Astrocyte of the spinal cord (primary cell): ENCODE results near the gene PPARD.
A peak's percentile ranks its signal among the peaks of the same experiment; 100 is the strongest.
"Not testable (repeated sequence)": the region's sequence is repeated elsewhere in the genome, so short reads cannot be mapped to it uniquely, and the experiment has no call there.

Experiments
- DNase-seq: peaks from one replicate; pipeline ENCODE4 v3.0.0; 2011; ENCODE audit warnings: low read depth, low spot score
- H3K4me3 ChIP-seq: 2 replicates; pipeline ENCODE4 v1.5.1; 2011; ENCODE audit warnings: low read depth, mild to moderate bottlenecking, low read length, moderate library complexity
- in situ Hi-C: cut with HindIII; loops from 2 replicates; pipeline ENCODE4 v1.10.0; 2017; ENCODE audit warnings: low sequenced_read_pairs
- TF ChIP-seq, protein P1 (sequence below): IDR thresholded peaks from 2 replicates; pipeline ENCODE4 v1.5.1; 2012; ENCODE audit warnings: low read depth, mild to moderate bottlenecking, low read length, inconsistent platforms

PPARD gene

DNA sequence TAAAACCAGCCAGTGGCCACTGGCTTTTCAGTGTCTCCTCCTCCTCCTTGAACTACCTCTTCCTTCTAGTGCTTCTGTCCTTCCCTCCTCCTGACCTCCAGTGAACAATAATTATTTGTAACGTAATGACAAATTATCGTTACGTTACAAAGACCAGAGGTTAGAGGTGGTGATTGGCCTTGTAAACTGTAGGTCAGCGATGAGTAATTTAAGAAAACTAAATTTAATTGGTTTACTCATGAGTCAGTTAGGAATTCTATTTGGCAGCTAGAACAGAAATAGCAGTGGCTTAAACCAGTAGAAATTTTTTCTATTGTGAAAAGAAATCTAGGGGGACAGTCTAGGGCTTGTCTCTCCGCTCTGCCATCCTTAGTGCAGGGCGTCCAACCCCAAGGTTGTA lies 38.8 kb downstream of the PPARD start:
- TF ChIP-seq, protein P1, sequence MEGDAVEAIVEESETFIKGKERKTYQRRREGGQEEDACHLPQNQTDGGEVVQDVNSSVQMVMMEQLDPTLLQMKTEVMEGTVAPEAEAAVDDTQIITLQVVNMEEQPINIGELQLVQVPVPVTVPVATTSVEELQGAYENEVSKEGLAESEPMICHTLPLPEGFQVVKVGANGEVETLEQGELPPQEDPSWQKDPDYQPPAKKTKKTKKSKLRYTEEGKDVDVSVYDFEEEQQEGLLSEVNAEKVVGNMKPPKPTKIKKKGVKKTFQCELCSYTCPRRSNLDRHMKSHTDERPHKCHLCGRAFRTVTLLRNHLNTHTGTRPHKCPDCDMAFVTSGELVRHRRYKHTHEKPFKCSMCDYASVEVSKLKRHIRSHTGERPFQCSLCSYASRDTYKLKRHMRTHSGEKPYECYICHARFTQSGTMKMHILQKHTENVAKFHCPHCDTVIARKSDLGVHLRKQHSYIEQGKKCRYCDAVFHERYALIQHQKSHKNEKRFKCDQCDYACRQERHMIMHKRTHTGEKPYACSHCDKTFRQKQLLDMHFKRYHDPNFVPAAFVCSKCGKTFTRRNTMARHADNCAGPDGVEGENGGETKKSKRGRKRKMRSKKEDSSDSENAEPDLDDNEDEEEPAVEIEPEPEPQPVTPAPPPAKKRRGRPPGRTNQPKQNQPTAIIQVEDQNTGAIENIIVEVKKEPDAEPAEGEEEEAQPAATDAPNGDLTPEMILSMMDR, result no peak
- in situ Hi-C loops, result no loop called here
- H3K4me3 ChIP-seq, result no peak overlapping the region
- DNase-seq, result peak; percentile 64

DNA sequence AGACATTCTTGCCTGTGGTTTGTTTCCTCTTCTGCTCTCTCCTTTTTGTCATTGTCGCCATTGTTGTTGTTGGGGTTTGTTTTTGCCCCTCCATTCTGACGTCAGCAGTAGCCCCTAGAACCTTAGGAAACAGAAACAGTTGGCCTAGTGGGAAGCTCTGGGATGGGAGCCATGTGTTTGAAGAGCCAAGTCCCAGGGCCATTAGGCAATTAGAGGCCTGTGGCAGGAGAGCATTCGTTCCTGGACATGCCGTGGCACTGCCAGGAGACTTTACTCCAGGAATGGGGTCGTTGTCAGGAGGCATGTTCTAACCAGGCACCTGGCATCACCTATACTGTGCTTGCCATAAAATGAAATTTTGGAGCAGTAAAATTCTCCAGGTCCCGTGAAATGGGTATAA lies 39.7 kb downstream of the PPARD start:
- no peak overlapping the region for H3K4me3 ChIP-seq
- no peak for DNase-seq
- in situ Hi-C loops, result no loop called here
- TF ChIP-seq, protein P1, result no peak

DNA sequence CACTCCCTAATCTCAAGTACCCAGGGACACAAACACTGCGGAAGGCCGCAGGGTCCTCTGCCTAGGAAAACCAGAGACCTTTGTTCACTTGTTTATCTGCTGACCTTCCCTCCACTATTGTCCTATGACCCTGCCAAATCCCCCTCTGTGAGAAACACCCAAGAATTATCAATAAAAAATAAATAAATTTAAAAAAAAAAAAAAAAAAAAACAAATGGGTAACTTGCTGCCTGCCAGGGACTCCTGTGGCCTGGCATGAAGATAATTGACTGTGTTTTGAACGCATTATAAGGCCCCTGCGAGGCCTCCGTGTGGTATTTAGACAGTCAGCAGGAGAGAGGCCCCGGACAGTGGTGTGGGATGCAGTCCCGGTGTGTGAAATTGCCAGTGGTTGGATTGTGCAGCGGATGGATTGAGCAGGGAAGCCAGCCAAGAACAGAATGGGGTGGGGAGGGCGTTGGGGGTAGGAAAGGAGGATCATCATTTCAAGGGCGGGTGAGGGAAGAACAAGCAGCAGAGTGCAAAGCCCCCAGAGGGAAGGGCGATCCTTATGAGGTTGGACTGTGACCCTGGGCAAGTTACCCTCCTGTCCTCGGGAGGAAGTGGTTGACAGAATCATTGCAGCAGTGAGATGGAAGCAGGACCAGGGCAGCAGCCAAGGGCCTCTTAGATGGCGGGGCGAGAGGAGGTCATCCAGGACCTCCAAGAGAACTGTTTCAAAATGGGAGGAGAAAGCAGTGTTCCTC lies 43.3 kb downstream of the PPARD start:
- in situ Hi-C loops, result no loop called here
- peak; percentile 70 for DNase-seq
- TF ChIP-seq, protein P1, result no peak
- no peak overlapping the region for H3K4me3 ChIP-seq

DNA sequence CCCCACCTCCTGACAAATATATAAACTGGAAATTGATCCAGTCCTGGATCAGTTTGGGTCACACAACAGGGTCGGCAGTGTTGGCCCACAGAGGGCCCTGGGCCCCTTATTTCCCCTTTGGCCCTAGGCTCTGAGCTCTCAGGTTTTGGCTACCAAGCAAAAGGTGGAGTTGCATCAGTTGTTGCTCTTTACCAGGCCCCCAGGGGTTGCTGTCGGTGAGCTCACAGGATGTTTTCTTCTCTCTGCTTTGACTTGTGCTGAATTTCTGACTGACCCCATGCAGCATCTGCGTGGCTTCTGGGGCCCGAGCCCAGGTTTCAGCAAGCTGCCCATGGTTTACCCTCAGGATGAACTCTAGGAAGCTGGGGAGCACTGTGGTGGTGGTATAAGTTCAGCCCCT lies 44.6 kb downstream of the PPARD start:
- in situ Hi-C loops, result no loop called here
- TF ChIP-seq, protein P1, result peak; percentile 7
- H3K4me3 ChIP-seq, result no peak overlapping the region
- DNase-seq, result no peak

DNA sequence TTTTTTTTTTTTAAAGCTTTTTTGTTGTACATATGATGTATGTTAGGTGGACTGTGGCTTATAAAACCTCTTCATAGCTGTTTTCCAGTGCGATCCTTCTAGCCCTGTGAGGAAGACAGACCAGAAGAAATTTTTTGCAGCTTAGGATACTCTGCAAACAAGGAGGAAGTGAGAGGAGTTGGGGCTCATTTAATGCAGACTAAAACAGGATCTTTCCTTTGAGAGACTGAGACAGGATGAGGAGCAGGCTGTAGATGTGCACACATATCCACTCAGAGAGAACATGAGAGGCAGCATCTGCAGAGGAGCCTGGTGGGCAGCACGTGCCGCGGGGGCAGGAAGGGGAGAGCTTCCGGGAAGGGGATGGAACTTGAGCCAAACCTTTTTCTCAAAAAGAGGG lies 45.7 kb downstream of the PPARD start:
- no peak overlapping the region for H3K4me3 ChIP-seq
- TF ChIP-seq, protein P1, result no peak
- no peak for DNase-seq
- in situ Hi-C loops, result no loop called here

DNA sequence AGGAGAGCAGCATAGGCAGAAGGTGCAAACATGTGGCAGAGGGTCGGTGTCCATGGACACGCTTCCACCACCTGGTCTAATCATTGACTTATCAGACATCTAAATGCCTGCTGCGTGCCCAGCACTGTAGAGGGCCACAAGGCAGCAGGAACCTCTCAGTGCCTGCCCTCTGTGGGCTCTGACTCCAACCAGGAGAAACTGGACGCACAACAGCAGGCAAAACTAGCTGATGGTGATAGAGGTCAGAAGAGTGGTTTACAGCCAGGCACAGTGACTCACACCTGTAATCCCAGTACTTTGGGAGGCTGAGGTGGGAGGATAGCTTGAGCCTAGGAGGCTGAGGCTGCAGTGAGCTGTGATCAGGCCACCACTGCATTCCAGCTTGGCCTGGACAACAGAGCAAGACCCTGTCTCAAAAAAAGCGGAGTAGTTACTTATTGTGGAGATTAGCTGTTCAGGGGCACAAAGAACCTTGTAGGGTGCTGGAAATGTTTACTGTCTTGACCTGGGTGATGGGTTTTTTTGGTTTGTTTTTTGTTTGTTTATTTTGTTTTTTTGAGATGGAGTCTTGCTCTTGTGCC lies 46.5 kb downstream of the PPARD start:
- TF ChIP-seq, protein P1, result no peak
- DNase-seq, result no peak
- in situ Hi-C loops, result no loop called here
- H3K4me3 ChIP-seq, result no peak overlapping the region

DNA sequence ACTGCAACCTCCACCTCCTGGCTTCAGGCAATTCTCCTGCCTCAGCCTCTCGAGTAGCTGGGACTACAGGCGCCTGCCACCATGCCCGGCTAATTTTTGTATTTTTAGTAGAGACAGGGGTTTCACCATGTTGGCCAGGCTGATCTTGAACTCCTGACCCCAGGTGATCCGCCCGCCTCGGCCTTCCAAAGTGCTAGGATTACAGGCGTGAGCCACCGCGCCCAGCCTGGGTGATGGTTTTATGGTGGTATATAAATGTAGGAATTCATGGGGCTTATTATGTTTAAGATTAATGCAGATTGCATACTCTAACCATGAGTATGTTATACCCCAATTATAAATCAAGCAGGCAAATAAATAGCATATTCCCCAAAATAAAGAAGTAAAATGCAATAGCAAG lies 47.0 kb downstream of the PPARD start:
- DNase-seq, in situ Hi-C loops, H3K4me3 ChIP-seq: not testable (repeated sequence)
